Erythroblast (primary cell): ENCODE data around the gene SIPA1L3.

Source experiments
- GATA1 ChIP-seq: IDR thresholded peaks from 2 replicates; pipeline ENCODE4 v1.6.1; 2011; ENCODE audit warnings: low read depth, mild to moderate bottlenecking, control low read depth, low read length, moderate library complexity
- POLR2A ChIP-seq: IDR thresholded peaks from 2 replicates; pipeline ENCODE4 v1.6.1; 2011; ENCODE audit warnings: mild to moderate bottlenecking, low read length

DNA sequence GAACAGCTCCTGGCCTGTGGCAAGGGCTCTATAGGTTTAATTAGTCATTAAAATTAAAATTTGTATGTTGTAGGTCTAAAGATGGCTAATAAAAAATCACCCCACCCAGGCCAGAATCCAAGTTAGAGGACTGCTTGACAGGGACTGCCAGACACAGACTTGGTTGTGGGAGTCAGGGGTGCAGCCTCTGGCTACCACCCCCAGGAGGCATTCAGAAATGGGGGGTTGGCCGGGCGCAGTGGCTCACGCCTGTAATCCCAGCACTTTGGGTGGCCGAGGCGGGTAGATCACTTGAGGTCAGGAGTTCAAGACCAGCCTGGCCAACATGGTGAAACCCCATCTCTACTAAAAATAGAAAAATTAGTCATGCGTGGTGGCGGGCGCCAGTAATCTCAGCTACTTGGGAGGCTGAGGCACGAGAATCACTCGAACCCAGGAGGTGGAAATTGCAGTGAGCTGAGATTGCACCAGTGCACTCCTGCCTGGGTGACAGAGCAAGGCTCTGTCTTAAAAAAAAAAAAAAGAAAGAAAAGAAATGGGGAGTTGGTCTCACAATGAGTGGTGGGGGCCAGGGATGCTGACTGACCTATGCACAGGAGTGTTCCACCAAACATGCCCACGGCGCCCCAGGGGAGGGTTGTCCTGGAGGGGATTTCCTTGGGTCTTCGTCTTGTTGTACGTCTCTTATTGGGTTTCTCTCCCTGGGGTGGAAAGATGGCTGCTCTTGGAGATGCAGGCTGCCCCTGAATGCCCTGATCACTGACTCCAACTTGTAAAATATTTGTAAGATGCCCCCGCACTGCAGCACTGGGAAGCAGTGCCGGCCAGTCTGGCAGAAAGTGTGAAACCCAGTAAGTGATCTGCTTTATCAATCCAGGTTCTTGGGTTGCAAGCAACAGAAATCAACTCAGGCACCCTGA is 68.8 kb downstream of the SIPA1L3 start:
- TF ChIP-seq POLR2A = no peak
- TF ChIP-seq GATA1 = no peak
